H1 (cell line): Measurements from ENCODE around the gene GPR12. TPM values are rescaled to one million over a fixed set of nuclear protein-coding genes. Genes with fewer than 3 reads are reported as not detected.

Experiments
- BCL11A ChIP-seq, 2 experiments: IDR thresholded peaks; one replicate each; pipeline ENCODE4 v1.6.1; 2011; ENCODE audit warnings: low read depth in 2 of 2, low read length in 2 of 2, mild to moderate bottlenecking in 2 of 2
- CBX8 ChIP-seq: fragments of 300-800, 300-1000 bp; sonication (generic); IDR thresholded peaks from 2 replicates; pipeline ENCODE4 v1.7.1; 2016; ENCODE audit warnings: low read depth, low read length, borderline replicate concordance
- RFX5 ChIP-seq: IDR thresholded peaks from 2 replicates; pipeline ENCODE4 v1.6.1; 2011; ENCODE audit warnings: low read depth, low read length, improper control_type of control experiment, borderline replicate concordance
- TCF12 ChIP-seq: IDR thresholded peaks from 2 replicates; pipeline ENCODE4 v1.6.1; 2011; ENCODE audit warnings: low read depth, mild to moderate bottlenecking, low read length
- TEAD4 ChIP-seq: IDR thresholded peaks from 2 replicates; pipeline ENCODE4 v1.6.1; 2012; ENCODE audit warnings: low read depth, low read length, inconsistent platforms, mixed read lengths
- polyA plus RNA-seq, 7 experiments: library from polyadenylated mRNA; depleted of rRNA in 3 of 7; stranded (reverse) in 5 of 7; unstranded in 2 of 7; fragments of >200 nt in 5 of 7; fragments of 200-250 nt in 2 of 7; gene quantifications; 1 replicate in 5 of 7; 2 replicates in 1 of 7; 4 replicates in 1 of 7; pipeline versions ENCODE4 v1.2.1 to v1.2.3, GENCODE V29; 2011 to 2013; ENCODE audit warnings: missing spikeins in 2 of 7, mixed read lengths in 2 of 7
- total RNA-seq: library from RNA; stranded (reverse); fragmentation: NEBNext Ultra II Directional; extraction: Animal tissue kit (Norgen Biotek cat#: 25700); gene quantifications from 2 replicates; pipeline ENCODE4 v1.2.1, GENCODE V29; 2021

The GPR12 gene
- total and polyA plus RNA-seq, 2 of the 8 experiments (the other 6 are each of a cell fraction or from before 2014, with no cell fraction given): 0.15 to 0.27 TPM

- no peak for TF ChIP-seq BCL11A (IDR thresholded peaks at IDR 0.05; ENCODE audit: low read depth in 2 of 2, low read length in 2 of 2)
- no peak for TF ChIP-seq TCF12
- TF ChIP-seq CBX8: no peak
- TF ChIP-seq RFX5: no peak
- no peak for TF ChIP-seq TEAD4
Observed at GRCh38 chr13:26727122-26727521, 33.5 kb downstream of the GPR12 start (continued).
